NCI-H460 (cell line): ENCODE measurements around the gene RBM43. TPM values are rescaled to one million over a fixed set of nuclear protein-coding genes. Genes with fewer than 3 reads are reported as not detected.

Source experiments
- DNase-seq: peaks from one replicate; pipeline ENCODE4 v3.0.0-alpha.2; 2016; ENCODE audit warnings: low read depth; ENCODE audit errors: extremely low read depth
- total RNA-seq: library from RNA; depleted of rRNA; stranded (reverse); fragments of >200 nt; shearing (Covaris generic); gene quantifications from 2 replicates; pipeline ENCODE4 v1.2.3, GENCODE V29; 2014; rRNA removed

RBM43 gene
- total RNA-seq, 1 experiment from 2014 or later = 3.2 TPM

- DNase-seq = no peak
Observed at GRCh38 chr2:151230627-151231140, 31.0 kb downstream of the RBM43 start.

- DNase-seq = no peak
Observed at GRCh38 chr2:151228847-151229512, 32.7 kb downstream of the RBM43 start.

- DNase-seq = no peak
Observed at GRCh38 chr2:151217343-151217742, 44.3 kb downstream of the RBM43 start.

- DNase-seq = no peak
Observed at GRCh38 chr2:151207100-151207499, 54.6 kb downstream of the RBM43 start.

- DNase-seq = no peak
Observed at GRCh38 chr2:151206446-151206968, 55.2 kb downstream of the RBM43 start.

- no peak for DNase-seq
Observed at GRCh38 chr2:151205571-151205970, 56.1 kb downstream of the RBM43 start.

GRCh38 chr2:151204756-151205155, 56.9 kb downstream of the RBM43 start:
- DNase-seq = no peak

GRCh38 chr2:151200844-151201243, 60.8 kb downstream of the RBM43 start:
- DNase-seq = no peak

GRCh38 chr2:151200277-151200676, 61.4 kb downstream of the RBM43 start:
- no peak for DNase-seq

GRCh38 chr2:151198645-151199044, 63.0 kb downstream of the RBM43 start:
- DNase-seq = no peak

Other genes with a start within 250 kb of the RBM43 start
- gene NMI, start 27.8 kb upstream of the RBM43 start, total RNA-seq = 6.8 and 7.5 TPM in 2 replicates
- gene TNFAIP6, start 95.7 kb upstream of the RBM43 start, total RNA-seq = 0.10 TPM in 1 of 2 replicates, not detected in the other
- 46.3 and 50.9 TPM in 2 replicates for gene RIF1, start 148.0 kb upstream of the RBM43 start, total RNA-seq